ENCODE results near the gene CDH23. TPM values are rescaled to one million over a fixed set of nuclear protein-coding genes. Genes with fewer than 3 reads are reported as not detected.

CDH23 gene
- total and polyA plus RNA-seq, 2 of the 8 experiments (the other 6 are each of a cell fraction or from before 2014, with no cell fraction given), result 1.9 to 4.9 TPM

DNA sequence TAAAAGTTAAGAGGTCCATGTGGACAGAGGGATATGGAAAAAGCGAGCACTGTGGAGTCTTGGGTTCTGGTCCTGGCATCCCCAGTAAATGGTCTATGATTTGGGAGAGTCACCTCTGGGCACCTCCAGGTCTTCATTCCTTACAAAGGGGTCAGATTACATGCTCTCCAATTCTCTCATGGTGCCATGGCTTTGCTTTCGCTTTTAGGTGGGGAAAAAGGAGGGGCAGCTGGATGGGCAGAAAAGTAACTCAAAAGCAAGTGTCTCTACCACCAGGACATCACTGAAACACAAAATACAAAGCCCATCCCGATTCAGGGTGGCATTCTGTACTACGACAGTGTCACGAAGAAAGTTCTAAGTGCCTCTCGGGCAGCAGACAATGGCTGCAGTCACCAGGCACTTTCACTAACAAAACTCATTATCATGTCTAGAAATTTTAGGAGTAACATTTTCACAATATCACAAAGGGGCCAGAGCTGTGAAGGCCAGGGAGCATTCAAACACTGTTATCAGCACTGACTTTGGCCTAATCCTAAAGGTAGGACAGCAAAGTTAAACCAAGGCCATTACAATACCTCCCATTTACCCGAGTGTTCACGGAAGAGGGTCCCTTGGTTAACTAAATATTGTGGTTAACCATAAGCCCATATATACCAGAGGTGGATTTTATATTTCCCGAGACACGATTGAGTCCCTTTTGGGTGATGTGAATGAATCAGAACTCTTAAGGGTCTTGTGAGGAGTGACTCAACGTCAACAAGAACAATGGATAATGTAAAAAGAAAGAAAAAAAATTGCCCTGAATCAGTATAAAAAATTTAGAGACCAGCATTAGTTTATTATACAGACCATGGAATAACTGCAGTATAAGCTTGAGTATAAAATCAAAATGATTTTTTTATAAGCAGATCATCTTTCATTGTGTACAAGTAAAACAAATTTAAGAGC is 451.9 kb downstream of the CDH23 start (continued):
- TF ChIP-seq, protein P1, sequence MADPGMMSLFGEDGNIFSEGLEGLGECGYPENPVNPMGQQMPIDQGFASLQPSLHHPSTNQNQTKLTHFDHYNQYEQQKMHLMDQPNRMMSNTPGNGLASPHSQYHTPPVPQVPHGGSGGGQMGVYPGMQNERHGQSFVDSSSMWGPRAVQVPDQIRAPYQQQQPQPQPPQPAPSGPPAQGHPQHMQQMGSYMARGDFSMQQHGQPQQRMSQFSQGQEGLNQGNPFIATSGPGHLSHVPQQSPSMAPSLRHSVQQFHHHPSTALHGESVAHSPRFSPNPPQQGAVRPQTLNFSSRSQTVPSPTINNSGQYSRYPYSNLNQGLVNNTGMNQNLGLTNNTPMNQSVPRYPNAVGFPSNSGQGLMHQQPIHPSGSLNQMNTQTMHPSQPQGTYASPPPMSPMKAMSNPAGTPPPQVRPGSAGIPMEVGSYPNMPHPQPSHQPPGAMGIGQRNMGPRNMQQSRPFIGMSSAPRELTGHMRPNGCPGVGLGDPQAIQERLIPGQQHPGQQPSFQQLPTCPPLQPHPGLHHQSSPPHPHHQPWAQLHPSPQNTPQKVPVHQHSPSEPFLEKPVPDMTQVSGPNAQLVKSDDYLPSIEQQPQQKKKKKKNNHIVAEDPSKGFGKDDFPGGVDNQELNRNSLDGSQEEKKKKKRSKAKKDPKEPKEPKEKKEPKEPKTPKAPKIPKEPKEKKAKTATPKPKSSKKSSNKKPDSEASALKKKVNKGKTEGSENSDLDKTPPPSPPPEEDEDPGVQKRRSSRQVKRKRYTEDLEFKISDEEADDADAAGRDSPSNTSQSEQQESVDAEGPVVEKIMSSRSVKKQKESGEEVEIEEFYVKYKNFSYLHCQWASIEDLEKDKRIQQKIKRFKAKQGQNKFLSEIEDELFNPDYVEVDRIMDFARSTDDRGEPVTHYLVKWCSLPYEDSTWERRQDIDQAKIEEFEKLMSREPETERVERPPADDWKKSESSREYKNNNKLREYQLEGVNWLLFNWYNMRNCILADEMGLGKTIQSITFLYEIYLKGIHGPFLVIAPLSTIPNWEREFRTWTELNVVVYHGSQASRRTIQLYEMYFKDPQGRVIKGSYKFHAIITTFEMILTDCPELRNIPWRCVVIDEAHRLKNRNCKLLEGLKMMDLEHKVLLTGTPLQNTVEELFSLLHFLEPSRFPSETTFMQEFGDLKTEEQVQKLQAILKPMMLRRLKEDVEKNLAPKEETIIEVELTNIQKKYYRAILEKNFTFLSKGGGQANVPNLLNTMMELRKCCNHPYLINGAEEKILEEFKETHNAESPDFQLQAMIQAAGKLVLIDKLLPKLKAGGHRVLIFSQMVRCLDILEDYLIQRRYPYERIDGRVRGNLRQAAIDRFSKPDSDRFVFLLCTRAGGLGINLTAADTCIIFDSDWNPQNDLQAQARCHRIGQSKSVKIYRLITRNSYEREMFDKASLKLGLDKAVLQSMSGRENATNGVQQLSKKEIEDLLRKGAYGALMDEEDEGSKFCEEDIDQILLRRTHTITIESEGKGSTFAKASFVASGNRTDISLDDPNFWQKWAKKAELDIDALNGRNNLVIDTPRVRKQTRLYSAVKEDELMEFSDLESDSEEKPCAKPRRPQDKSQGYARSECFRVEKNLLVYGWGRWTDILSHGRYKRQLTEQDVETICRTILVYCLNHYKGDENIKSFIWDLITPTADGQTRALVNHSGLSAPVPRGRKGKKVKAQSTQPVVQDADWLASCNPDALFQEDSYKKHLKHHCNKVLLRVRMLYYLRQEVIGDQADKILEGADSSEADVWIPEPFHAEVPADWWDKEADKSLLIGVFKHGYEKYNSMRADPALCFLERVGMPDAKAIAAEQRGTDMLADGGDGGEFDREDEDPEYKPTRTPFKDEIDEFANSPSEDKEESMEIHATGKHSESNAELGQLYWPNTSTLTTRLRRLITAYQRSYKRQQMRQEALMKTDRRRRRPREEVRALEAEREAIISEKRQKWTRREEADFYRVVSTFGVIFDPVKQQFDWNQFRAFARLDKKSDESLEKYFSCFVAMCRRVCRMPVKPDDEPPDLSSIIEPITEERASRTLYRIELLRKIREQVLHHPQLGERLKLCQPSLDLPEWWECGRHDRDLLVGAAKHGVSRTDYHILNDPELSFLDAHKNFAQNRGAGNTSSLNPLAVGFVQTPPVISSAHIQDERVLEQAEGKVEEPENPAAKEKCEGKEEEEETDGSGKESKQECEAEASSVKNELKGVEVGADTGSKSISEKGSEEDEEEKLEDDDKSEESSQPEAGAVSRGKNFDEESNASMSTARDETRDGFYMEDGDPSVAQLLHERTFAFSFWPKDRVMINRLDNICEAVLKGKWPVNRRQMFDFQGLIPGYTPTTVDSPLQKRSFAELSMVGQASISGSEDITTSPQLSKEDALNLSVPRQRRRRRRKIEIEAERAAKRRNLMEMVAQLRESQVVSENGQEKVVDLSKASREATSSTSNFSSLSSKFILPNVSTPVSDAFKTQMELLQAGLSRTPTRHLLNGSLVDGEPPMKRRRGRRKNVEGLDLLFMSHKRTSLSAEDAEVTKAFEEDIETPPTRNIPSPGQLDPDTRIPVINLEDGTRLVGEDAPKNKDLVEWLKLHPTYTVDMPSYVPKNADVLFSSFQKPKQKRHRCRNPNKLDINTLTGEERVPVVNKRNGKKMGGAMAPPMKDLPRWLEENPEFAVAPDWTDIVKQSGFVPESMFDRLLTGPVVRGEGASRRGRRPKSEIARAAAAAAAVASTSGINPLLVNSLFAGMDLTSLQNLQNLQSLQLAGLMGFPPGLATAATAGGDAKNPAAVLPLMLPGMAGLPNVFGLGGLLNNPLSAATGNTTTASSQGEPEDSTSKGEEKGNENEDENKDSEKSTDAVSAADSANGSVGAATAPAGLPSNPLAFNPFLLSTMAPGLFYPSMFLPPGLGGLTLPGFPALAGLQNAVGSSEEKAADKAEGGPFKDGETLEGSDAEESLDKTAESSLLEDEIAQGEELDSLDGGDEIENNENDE (IDR thresholded peaks at IDR 0.05; ENCODE audit: insufficient replicate concordance, low read length), result no peak
